Measurements from ENCODE around the gene SULT2B1. TPM values are rescaled to one million over a fixed set of nuclear protein-coding genes. Genes with fewer than 3 reads are reported as not detected.

The SULT2B1 gene
- total RNA-seq, 2 donors from 2014 or later, result 0.35 to 2.4 TPM

DNA sequence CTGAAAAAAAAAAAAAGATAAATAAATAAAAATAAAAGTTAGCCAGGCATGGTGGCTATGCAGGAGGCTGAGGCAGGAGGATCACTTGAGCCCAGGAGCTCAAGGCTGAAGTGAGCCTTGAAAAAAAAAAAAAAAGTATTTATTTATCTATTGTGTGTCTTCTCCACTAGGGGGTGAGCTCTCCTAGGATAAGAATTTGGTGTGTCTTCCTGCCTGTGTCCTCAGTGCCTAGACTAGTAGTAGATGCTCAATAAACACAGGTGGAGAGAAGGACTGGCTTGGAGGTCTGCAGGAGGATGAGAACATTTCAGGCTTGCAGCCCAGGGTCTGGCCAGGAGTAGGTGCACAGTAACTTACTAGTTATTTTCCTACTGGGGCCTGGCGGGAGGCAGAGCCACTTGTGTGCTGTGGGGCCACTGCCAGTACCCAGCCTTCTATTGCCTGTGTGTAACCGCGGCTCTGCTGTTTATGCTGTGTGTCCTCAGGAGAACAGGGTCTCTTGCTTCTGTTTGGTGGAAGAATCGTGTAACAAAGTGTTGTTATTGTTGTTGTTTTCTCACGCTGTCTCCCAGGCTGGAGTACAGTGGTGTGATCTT, 45.7 kb upstream of the SULT2B1 start:
- Histone ChIP-seq H3K36me3 (ENCODE audit: control insufficient read depth, insufficient read depth, low read length) (no peaks in the 10 kb centered on the region), H3K9me3 (ENCODE audit: control insufficient read depth, low read length) (no peaks in the 10 kb centered on the region), H3K9ac (ENCODE audit: extremely low read depth, low read length, poor library complexity, severe bottlenecking) (no peak overlapping the region), H3K4me1 (ENCODE audit: control insufficient read depth, insufficient read depth, low read length) (no peaks in the 10 kb centered on the region), H3K27ac (ENCODE audit: low read depth, low read length) (no peak overlapping the region), H3K27me3 (ENCODE audit: control insufficient read depth, insufficient read depth, low read length, poor library complexity, severe bottlenecking) (no peaks in the 10 kb centered on the region), H3K4me3 (ENCODE audit: low read length) (no peak overlapping the region)
- DNase-seq, result peak; percentile 57
- WGBS, 2 experiments (ENCODE audit: insufficient coverage in 1 of 2, insufficient read length in 1 of 2), result 96 to 100% methylated on average over 2 to 5 of the region's 5 CpGs
- Mint-ChIP-seq H3K27ac (no peak overlapping the region), H3K4me1 (peaks cover 12% of the 10 kb centered on the region), H3K9me3 (no peaks in the 10 kb centered on the region), H3K27me3 (ENCODE audit: insufficient read depth) (peaks cover 29% of the 10 kb centered on the region), H3K4me3 (no peak overlapping the region), H3K36me3 (ENCODE audit: low read depth) (no peaks in the 10 kb centered on the region)
- TF ChIP-seq, protein P1, sequence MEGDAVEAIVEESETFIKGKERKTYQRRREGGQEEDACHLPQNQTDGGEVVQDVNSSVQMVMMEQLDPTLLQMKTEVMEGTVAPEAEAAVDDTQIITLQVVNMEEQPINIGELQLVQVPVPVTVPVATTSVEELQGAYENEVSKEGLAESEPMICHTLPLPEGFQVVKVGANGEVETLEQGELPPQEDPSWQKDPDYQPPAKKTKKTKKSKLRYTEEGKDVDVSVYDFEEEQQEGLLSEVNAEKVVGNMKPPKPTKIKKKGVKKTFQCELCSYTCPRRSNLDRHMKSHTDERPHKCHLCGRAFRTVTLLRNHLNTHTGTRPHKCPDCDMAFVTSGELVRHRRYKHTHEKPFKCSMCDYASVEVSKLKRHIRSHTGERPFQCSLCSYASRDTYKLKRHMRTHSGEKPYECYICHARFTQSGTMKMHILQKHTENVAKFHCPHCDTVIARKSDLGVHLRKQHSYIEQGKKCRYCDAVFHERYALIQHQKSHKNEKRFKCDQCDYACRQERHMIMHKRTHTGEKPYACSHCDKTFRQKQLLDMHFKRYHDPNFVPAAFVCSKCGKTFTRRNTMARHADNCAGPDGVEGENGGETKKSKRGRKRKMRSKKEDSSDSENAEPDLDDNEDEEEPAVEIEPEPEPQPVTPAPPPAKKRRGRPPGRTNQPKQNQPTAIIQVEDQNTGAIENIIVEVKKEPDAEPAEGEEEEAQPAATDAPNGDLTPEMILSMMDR (conservative IDR thresholded peaks at IDR 0.05), result peak; percentile 71

DNA sequence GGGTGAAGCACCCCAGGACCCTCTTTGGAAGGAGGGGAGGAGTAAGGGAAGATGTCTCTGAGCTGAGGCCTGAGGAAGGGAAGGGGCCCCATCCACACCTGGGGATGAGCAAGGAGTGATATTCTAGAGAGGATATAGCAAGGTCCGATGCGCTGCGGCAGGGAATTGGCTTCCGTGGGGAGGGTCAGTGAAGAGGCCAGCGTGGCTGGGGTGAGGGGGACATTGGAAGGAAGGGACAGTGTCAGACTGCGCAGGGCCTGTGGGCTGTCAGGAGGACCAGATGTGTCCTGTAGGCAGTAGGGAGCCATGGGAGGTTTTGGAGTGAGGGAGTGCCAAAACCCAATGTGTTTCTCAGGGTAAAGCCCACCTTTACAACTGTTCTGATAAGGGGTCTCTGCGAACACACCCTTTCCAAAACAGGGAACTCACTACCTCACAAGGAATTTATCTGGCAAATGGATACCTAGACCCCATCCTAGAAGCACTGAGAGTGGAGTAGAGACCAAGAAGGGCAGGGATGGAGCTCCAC, 44.0 kb upstream of the SULT2B1 start:
- no peak overlapping the region for H3K27ac Mint-ChIP-seq
- no peak overlapping the region for H3K4me3 ChIP-seq (ENCODE audit: low read length)

DNA sequence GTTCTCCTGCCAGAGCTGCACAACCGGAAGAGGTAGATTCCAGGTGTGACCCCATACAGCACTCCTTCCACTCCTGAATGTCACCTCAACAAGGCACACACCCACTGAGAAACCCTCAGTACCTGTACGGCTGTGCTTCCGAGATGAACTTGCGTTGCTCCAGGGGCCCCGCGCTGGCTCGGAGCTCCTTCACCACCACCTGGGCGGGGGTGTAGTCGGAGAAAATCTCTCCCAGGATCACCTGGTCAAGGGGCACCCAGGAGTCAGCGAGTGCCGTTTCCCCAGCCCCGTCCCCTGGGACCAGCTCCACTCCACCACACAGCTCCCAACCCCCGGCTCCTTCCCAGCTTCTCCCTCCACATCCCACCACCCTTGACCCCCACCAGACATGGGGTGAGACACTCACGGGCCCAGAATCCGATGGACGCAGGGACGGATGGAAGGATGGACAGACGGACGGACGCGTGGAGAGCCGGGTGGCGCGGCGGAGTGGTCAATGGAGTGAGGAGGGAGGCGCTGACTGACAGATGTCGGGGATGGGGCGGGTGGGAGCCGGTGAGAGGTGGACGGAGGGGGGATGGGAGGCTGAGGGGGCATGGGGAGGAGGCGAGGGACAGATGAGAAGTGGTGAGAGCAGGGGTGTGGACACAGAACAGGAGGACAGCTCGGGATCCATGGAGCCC, 43.1 kb upstream of the SULT2B1 start:
- Mint-ChIP-seq H3K27me3 (ENCODE audit: insufficient read depth) (peaks cover 23% of the 10 kb centered on the region), H3K4me1 (peaks cover 7% of the 10 kb centered on the region), H3K9me3 (no peaks in the 10 kb centered on the region), H3K36me3 (ENCODE audit: low read depth) (no peaks in the 10 kb centered on the region), H3K27ac (no peak overlapping the region), H3K4me3 (no peak overlapping the region)
- no peak for DNase-seq
- TF ChIP-seq, protein P1 (conservative IDR thresholded peaks at IDR 0.05), result no peak
- Histone ChIP-seq H3K9ac (ENCODE audit: extremely low read depth, low read length, poor library complexity, severe bottlenecking) (no peak overlapping the region), H3K27me3 (ENCODE audit: control insufficient read depth, insufficient read depth, low read length, poor library complexity, severe bottlenecking) (peaks cover 19% of the 10 kb centered on the region), H3K4me3 (ENCODE audit: low read length) (no peak overlapping the region), H3K4me1 (ENCODE audit: control insufficient read depth, insufficient read depth, low read length) (no peaks in the 10 kb centered on the region), H3K27ac (ENCODE audit: low read depth, low read length) (no peak overlapping the region), H3K36me3 (ENCODE audit: control insufficient read depth, insufficient read depth, low read length) (no peaks in the 10 kb centered on the region), H3K9me3 (ENCODE audit: control insufficient read depth, low read length) (no peaks in the 10 kb centered on the region)
- 92 to 98% methylated on average over 9 to 29 of the region's 32 CpGs for WGBS, 2 experiments (ENCODE audit: insufficient coverage in 1 of 2, insufficient read length in 1 of 2)

More for the DNA sequence above, 44.0 kb upstream of the SULT2B1 start:
- no peaks in the 10 kb centered on the region for H3K36me3 ChIP-seq (ENCODE audit: control insufficient read depth, insufficient read depth, low read length)
- no peaks in the 10 kb centered on the region for H3K36me3 Mint-ChIP-seq (ENCODE audit: low read depth)
- no peak overlapping the region for H3K4me3 Mint-ChIP-seq
- H3K9ac ChIP-seq (ENCODE audit: extremely low read depth, low read length, poor library complexity, severe bottlenecking), result no peak overlapping the region
- TF ChIP-seq, protein P1 (conservative IDR thresholded peaks at IDR 0.05), result no peak
- peaks cover 14% of the 10 kb centered on the region for H3K27me3 ChIP-seq (ENCODE audit: control insufficient read depth, insufficient read depth, low read length, poor library complexity, severe bottlenecking)
- peaks cover 7% of the 10 kb centered on the region for H3K4me1 Mint-ChIP-seq
- peaks cover 27% of the 10 kb centered on the region for H3K27me3 Mint-ChIP-seq (ENCODE audit: insufficient read depth)
- WGBS, 2 experiments (ENCODE audit: insufficient coverage in 1 of 2, insufficient read length in 1 of 2), result 87 to 88% methylated on average over 6 to 7 of the region's 7 CpGs
- no peak for DNase-seq
- no peak overlapping the region for H3K27ac ChIP-seq (ENCODE audit: low read depth, low read length)
- no peaks in the 10 kb centered on the region for H3K9me3 ChIP-seq (ENCODE audit: control insufficient read depth, low read length)
- no peaks in the 10 kb centered on the region for H3K4me1 ChIP-seq (ENCODE audit: control insufficient read depth, insufficient read depth, low read length)
- H3K9me3 Mint-ChIP-seq, result no peaks in the 10 kb centered on the region
